ENCODE measurements around the gene CCNE1. TPM values are rescaled to one million over a fixed set of nuclear protein-coding genes. Genes with fewer than 3 reads are reported as not detected.

Gene CCNE1
- total RNA-seq, 1 experiment from 2014 or later, result 17.1 TPM

Other genes starting within 250 kb of the CCNE1 start
- gene POP4, start 205.7 kb upstream of the CCNE1 start, total RNA-seq (2014; rRNA removed), result 94.4 and 101 TPM in 2 replicates
- 13.8 and 15.2 TPM in 2 replicates for gene PLEKHF1, start 146.5 kb upstream of the CCNE1 start, total RNA-seq (2014; rRNA removed)
- 36.0 and 41.7 TPM in 2 replicates for gene C19orf12, start 96.7 kb upstream of the CCNE1 start, total RNA-seq (2014; rRNA removed)
- gene URI1, start 130.2 kb downstream of the CCNE1 start, total RNA-seq (2014; rRNA removed), result 58.5 and 59.8 TPM in 2 replicates